Lower leg skin (tissue), 3 donors: ENCODE data around the gene SLC22A1.

ENCODE experiments used
- POLR2A ChIP-seq, 2 donors: fragments of 450-650 bp; IDR thresholded peaks; one replicate each; pipeline ENCODE4 v1.6.1; 2016 to 2017; ENCODE audit warnings: antibody characterized with exemption in 2 of 2, mild to moderate bottlenecking in 1 of 2, moderate library complexity in 1 of 2
- TF ChIP-seq, protein P1 (sequence below), 3 donors: fragments of 450-650 bp; IDR thresholded peaks; one replicate each; pipeline ENCODE4 v1.5.1; 2016; ENCODE audit warnings: antibody characterized with exemption in 3 of 3, mild to moderate bottlenecking in 3 of 3, moderate library complexity in 2 of 3

GRCh38 chr6:160088784-160089533, 32.7 kb upstream of the SLC22A1 start:
- TF ChIP-seq, protein P1, sequence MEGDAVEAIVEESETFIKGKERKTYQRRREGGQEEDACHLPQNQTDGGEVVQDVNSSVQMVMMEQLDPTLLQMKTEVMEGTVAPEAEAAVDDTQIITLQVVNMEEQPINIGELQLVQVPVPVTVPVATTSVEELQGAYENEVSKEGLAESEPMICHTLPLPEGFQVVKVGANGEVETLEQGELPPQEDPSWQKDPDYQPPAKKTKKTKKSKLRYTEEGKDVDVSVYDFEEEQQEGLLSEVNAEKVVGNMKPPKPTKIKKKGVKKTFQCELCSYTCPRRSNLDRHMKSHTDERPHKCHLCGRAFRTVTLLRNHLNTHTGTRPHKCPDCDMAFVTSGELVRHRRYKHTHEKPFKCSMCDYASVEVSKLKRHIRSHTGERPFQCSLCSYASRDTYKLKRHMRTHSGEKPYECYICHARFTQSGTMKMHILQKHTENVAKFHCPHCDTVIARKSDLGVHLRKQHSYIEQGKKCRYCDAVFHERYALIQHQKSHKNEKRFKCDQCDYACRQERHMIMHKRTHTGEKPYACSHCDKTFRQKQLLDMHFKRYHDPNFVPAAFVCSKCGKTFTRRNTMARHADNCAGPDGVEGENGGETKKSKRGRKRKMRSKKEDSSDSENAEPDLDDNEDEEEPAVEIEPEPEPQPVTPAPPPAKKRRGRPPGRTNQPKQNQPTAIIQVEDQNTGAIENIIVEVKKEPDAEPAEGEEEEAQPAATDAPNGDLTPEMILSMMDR (IDR thresholded peaks at IDR 0.05) = no peak
- no peak for TF ChIP-seq POLR2A (IDR thresholded peaks at IDR 0.05)
